Stimulated activated naive CD8-positive, alpha-beta T cell treated with anti-CD3 and anti-CD28 coated beads, Interleukin-15, Interleukin-2, amounts not matched to agents 100 U/mL and 50 U/mL, for 24 hours (primary cell): Measurements from ENCODE around the gene SVIL.
A peak's percentile ranks its signal among the peaks of the same experiment; 100 is the strongest.
"Not testable (repeated sequence)": the region's sequence is repeated elsewhere in the genome, so short reads cannot be mapped to it uniquely, and the experiment has no call there.

Source experiments
- ATAC-seq: fragments of 150-1000 bp; cut with Tn5 transposase; one replicate; pipeline ENCODE4 v1.10.0; 2021
- DNase-seq: peaks from one replicate; pipeline ENCODE4 v3.0.0; 2021

Gene SVIL

GRCh38 chr10:29540016-29540415 lies 94.8 kb downstream of the SVIL start:
- ATAC-seq = no peak
- no peak for DNase-seq

- no peak for DNase-seq
- no peak for ATAC-seq
Observed at GRCh38 chr10:29539412-29539811, 95.4 kb downstream of the SVIL start.

- DNase-seq = no peak
- no peak for ATAC-seq
Observed at GRCh38 chr10:29537799-29538198, 97.0 kb downstream of the SVIL start.

- not testable (repeated sequence) for DNase-seq
Observed at GRCh38 chr10:29536691-29537090, 98.1 kb downstream of the SVIL start.

GRCh38 chr10:29535778-29536453 lies 98.9 kb downstream of the SVIL start:
- ATAC-seq (no peak), DNase-seq (no peak)

More at GRCh38 chr10:29536691-29537090, 98.1 kb downstream of the SVIL start:
- not testable (repeated sequence) for ATAC-seq

GRCh38 chr10:29535012-29535777 lies 99.6 kb downstream of the SVIL start:
- DNase-seq (peak; percentile 11), ATAC-seq (no peak)

- DNase-seq (no peak), ATAC-seq (no peak)
Observed at GRCh38 chr10:29534590-29534989, 100.2 kb downstream of the SVIL start.

GRCh38 chr10:29533696-29534285 lies 101.0 kb downstream of the SVIL start:
- DNase-seq = no peak

GRCh38 chr10:29533046-29533445 lies 101.7 kb downstream of the SVIL start:
- DNase-seq = no peak

More at GRCh38 chr10:29533696-29534285, 101.0 kb downstream of the SVIL start:
- ATAC-seq = no peak

GRCh38 chr10:29532256-29532878 lies 102.4 kb downstream of the SVIL start:
- no peak for ATAC-seq
- DNase-seq = no peak

More at GRCh38 chr10:29533046-29533445, 101.7 kb downstream of the SVIL start:
- no peak for ATAC-seq

- no peak for ATAC-seq
- no peak for DNase-seq
Observed at GRCh38 chr10:29530112-29530976, 104.4 kb downstream of the SVIL start.

GRCh38 chr10:29529146-29529545 lies 105.6 kb downstream of the SVIL start:
- ATAC-seq (no peak), DNase-seq (no peak)

- ATAC-seq = no peak
- no peak for DNase-seq
Observed at GRCh38 chr10:29525762-29526161, 109.0 kb downstream of the SVIL start.

GRCh38 chr10:29524720-29525119 lies 110.1 kb downstream of the SVIL start:
- DNase-seq = no peak
- ATAC-seq = no peak

- ATAC-seq = no peak
Observed at GRCh38 chr10:29524294-29524693, 110.5 kb downstream of the SVIL start.

GRCh38 chr10:29522918-29523317 lies 111.9 kb downstream of the SVIL start:
- no peak for ATAC-seq
- no peak for DNase-seq

More at GRCh38 chr10:29524294-29524693, 110.5 kb downstream of the SVIL start:
- DNase-seq = no peak

- ATAC-seq = no peak
- no peak for DNase-seq
Observed at GRCh38 chr10:29522061-29522855, 112.5 kb downstream of the SVIL start.

GRCh38 chr10:29519659-29520058 lies 115.1 kb downstream of the SVIL start:
- no peak for ATAC-seq

GRCh38 chr10:29517352-29517923 lies 117.3 kb downstream of the SVIL start:
- DNase-seq (peak; percentile 23), ATAC-seq (no peak)

More at GRCh38 chr10:29519659-29520058, 115.1 kb downstream of the SVIL start:
- DNase-seq = no peak

- not testable (repeated sequence) for ATAC-seq, DNase-seq
Observed at GRCh38 chr10:29516309-29516932, 118.3 kb downstream of the SVIL start.
